Subcutaneous adipose tissue (tissue), 4 donors: ENCODE data around the gene NCK1. TPM values are rescaled to one million over a fixed set of nuclear protein-coding genes. Genes with fewer than 3 reads are reported as not detected.

Source experiments
- CTCF ChIP-seq: fragments of 450-650 bp; IDR thresholded peaks from one replicate; pipeline ENCODE4 v1.5.1; 2016; ENCODE audit warnings: low read depth, mild to moderate bottlenecking, control low read depth, antibody characterized with exemption, moderate library complexity
- total RNA-seq, 4 donors: library from RNA; depleted of rRNA; stranded (reverse); fragments of >200 nt; gene quantifications; one replicate each; pipeline ENCODE4 v1.1.0, GENCODE V29; 2016

NCK1 gene
- total RNA-seq, 4 donors from 2014 or later: 62.2 to 97.5 (median 83.9) TPM

- no peak for TF ChIP-seq CTCF
These were observed 88.6 kb downstream of the NCK1 start for GRCh38 chr3:136950623-136951022.

- no peak for TF ChIP-seq CTCF
These were observed 90.3 kb downstream of the NCK1 start for GRCh38 chr3:136952292-136952691.

GRCh38 chr3:136954251-136954650 is 92.2 kb downstream of the NCK1 start:
- TF ChIP-seq CTCF: no peak

- no peak for TF ChIP-seq CTCF
These were observed 93.2 kb downstream of the NCK1 start for GRCh38 chr3:136954980-136955780.

GRCh38 chr3:136955813-136956212 is 93.8 kb downstream of the NCK1 start:
- no peak for TF ChIP-seq CTCF

- no peak for TF ChIP-seq CTCF
These were observed 95.0 kb downstream of the NCK1 start for GRCh38 chr3:136956971-136957370.

GRCh38 chr3:136957751-136958288 is 95.8 kb downstream of the NCK1 start, which contains the start of gene IL20RB:
Gene IL20RB, plus strand, starts transcription at chr3:136957983. Its CDS starts 131 bp downstream, at chr3:136958114.
- TF ChIP-seq CTCF: no peak
